ENCODE data around the gene APOBEC2.

- TF ChIP-seq CTCF (IDR thresholded peaks at IDR 0.05) (no peak), POLR2A (IDR thresholded peaks at IDR 0.05) (no peak), POLR2AphosphoS5 (IDR thresholded peaks at IDR 0.05) (peak in 1 of 3 donors; percentile 4)
Measured at GRCh38 chr6:41056768-41057490, 3.9 kb downstream of the APOBEC2 start.

Data from stomach (tissue), 4 donors.